22Rv1 (cell line): ENCODE data around the gene TPST1.

Experiments used
- CTCF ChIP-seq: fragments of 450-650 bp; IDR thresholded peaks from 2 replicates; pipeline ENCODE4 v1.5.1; 2017; ENCODE audit warnings: mild to moderate bottlenecking
- ZFX ChIP-seq: fragments of 450-650 bp; IDR thresholded peaks from 2 replicates; pipeline ENCODE4 v1.6.1; 2017; ENCODE audit warnings: antibody characterized with exemption, borderline replicate concordance

- no peak for TF ChIP-seq CTCF
- TF ChIP-seq ZFX: no peak
Measured at GRCh38 chr7:66307591-66308215, 102.6 kb downstream of the TPST1 start.
